Stomach (tissue), 9 donors: Measurements from ENCODE around the gene CNTN5. TPM values are rescaled to one million over a fixed set of nuclear protein-coding genes. Genes with fewer than 3 reads are reported as not detected.

Experiments used
- DNase-seq, 2 donors: peaks; one replicate each; pipeline versions ENCODE4 v3.0.0 to v3.0.0-alpha.2; 2013 to 2019
- H3K27ac ChIP-seq, 5 donors: fragments of 200-600 bp in 4 of 5; sonication (generic) in 4 of 5; one replicate each; pipeline ENCODE4 v1.5.1; 2013 to 2019; ENCODE audit warnings: mild to moderate bottlenecking in 1 of 5, moderate library complexity in 1 of 5
- H3K27me3 ChIP-seq, 3 donors: fragments of 200-600 bp; sonication (generic); one replicate each; pipeline ENCODE4 v1.5.1; 2017 to 2019; ENCODE audit warnings: mixed run types in 1 of 3
- H3K36me3 ChIP-seq, 4 donors: fragments of 200-600 bp; sonication (generic); 1 replicate in 3 of 4; 2 replicates in 1 of 4; pipeline ENCODE4 v1.5.1; 2016 to 2019
- H3K4me1 ChIP-seq, 4 donors: fragments of 200-600 bp; sonication (generic); one replicate each; pipeline ENCODE4 v1.5.1; 2016 to 2019
- H3K4me3 ChIP-seq, 4 donors: fragments of 200-600 bp; sonication (generic) in 3 of 4; one replicate each; pipeline ENCODE4 v1.5.1; 2016 to 2019; ENCODE audit warnings: mild to moderate bottlenecking in 1 of 4
- H3K9me3 ChIP-seq, 4 donors: fragments of 200-600 bp; sonication (generic); one replicate each; pipeline ENCODE4 v1.5.1; 2016 to 2019
- EP300 ChIP-seq: sonication (generic); formaldehyde crosslinking; IDR thresholded peaks from one replicate; pipeline ENCODE4 v1.6.1; 2017; ENCODE audit warnings: antibody characterized with exemption
- POLR2A ChIP-seq, 4 donors: fragments of 450-650 bp; IDR thresholded peaks; one replicate each; pipeline ENCODE4 v1.6.1; 2016; ENCODE audit warnings: antibody characterized with exemption in 4 of 4, control low read depth in 2 of 4, mild to moderate bottlenecking in 1 of 4, moderate library complexity in 1 of 4
- POLR2AphosphoS5 ChIP-seq, 3 donors: sonication (generic); formaldehyde crosslinking; IDR thresholded peaks; one replicate each; pipeline ENCODE4 v1.6.1; 2016; ENCODE audit warnings: antibody characterized with exemption in 3 of 3
- WGBS, 5 donors: extraction: QIAGEN DNeasy Blood & Tissue Kit in 3 of 5; methylation state at CpG; one replicate each; pipeline versions ENCODE4 v1.1.5 to v1.1.7; 2013 to 2018; 5-methylcytosine and 5-hydroxymethylcytosine counted together
- intact Hi-C: fragments of 100-400 bp; cut with DNase I; formaldehyde crosslinking; loops from one replicate; pipeline ENCODE4 v1.15.1; 2023; ENCODE audit warnings: low total_unique reads
- polyA plus RNA-seq, 3 donors: library from polyadenylated mRNA; stranded (reverse); fragments of 200-250 nt; gene quantifications; one replicate each; pipeline ENCODE4 v1.2.3, GENCODE V29; 2013
- total RNA-seq, 5 donors: library from RNA; depleted of rRNA; stranded (reverse); fragments of >200 nt; gene quantifications; one replicate each; pipeline versions ENCODE4 v1.1.0 to v1.2.3, GENCODE V29; 2014 to 2016
- TF ChIP-seq, protein P1 (sequence below), 7 experiments: fragments of 450-650 bp in 4 of 7; fragments of 200-600 bp in 3 of 7; sonication (generic) in 3 of 7; IDR thresholded peaks; one replicate each; pipeline ENCODE4 v1.5.1; 2016 to 2019; ENCODE audit warnings: antibody characterized with exemption in 7 of 7, control low read depth in 2 of 7, mild to moderate bottlenecking in 1 of 7
- donor health status: healthy with polysubstance abuse.
- donor health status: Bipolar disorder and iron deficiency.
- donor health status: healthy.

Gene CNTN5
- total and polyA plus RNA-seq, 8 donors, result 0.05 to 9.9 TPM; not detected in 6

- no peaks in the 10 kb centered on the region for H3K4me1 ChIP-seq
- H3K27ac ChIP-seq, result no peak overlapping the region
- intact Hi-C loops, result no loop called here
- peak in 1 of 2 donors; percentile 20 for DNase-seq
- H3K27me3 ChIP-seq, result no peaks in the 10 kb centered on the region
- 77 to 86% (median 81%) methylated on average over 4 of the region's 4 CpGs for WGBS, 5 donors
- H3K9me3 ChIP-seq, result peaks cover 0 to 5% (median 0%) of the 10 kb centered on the region in 4 donors
- no peak overlapping the region for H3K4me3 ChIP-seq
- TF ChIP-seq EP300 (no peak), POLR2AphosphoS5 (IDR thresholded peaks at IDR 0.05) (no peak), POLR2A (IDR thresholded peaks at IDR 0.05) (no peak)
- TF ChIP-seq, protein P1, sequence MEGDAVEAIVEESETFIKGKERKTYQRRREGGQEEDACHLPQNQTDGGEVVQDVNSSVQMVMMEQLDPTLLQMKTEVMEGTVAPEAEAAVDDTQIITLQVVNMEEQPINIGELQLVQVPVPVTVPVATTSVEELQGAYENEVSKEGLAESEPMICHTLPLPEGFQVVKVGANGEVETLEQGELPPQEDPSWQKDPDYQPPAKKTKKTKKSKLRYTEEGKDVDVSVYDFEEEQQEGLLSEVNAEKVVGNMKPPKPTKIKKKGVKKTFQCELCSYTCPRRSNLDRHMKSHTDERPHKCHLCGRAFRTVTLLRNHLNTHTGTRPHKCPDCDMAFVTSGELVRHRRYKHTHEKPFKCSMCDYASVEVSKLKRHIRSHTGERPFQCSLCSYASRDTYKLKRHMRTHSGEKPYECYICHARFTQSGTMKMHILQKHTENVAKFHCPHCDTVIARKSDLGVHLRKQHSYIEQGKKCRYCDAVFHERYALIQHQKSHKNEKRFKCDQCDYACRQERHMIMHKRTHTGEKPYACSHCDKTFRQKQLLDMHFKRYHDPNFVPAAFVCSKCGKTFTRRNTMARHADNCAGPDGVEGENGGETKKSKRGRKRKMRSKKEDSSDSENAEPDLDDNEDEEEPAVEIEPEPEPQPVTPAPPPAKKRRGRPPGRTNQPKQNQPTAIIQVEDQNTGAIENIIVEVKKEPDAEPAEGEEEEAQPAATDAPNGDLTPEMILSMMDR (IDR thresholded peaks at IDR 0.05), result no peak
- H3K36me3 ChIP-seq, result no peaks in the 10 kb centered on the region
Observed at GRCh38 chr11:100359281-100359680, 1338.5 kb downstream of the CNTN5 start.

DNA sequence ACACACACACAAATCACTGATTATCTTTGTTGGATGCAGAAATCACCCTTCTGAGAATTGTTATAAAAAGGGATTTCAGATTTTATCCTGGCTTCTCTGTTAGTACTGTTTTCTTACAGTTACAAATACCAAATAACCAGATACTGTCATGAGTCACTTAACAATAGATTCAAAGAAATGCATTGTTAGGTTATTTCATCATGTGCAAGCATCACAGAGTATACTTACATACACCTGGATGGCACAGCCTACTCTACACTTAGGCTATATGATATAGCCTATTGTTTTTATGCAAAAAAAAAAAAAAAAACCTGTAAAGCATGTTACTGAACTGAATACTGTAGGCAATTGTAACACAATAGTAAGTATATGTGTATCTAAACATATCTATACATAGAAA, 1347.1 kb downstream of the CNTN5 start:
- H3K4me3 ChIP-seq, result no peak overlapping the region
- no peak overlapping the region for H3K27ac ChIP-seq
- no peaks in the 10 kb centered on the region for H3K36me3 ChIP-seq
- no peaks in the 10 kb centered on the region for H3K4me1 ChIP-seq
- intact Hi-C loops, result no loop called here
- TF ChIP-seq EP300 (no peak), POLR2AphosphoS5 (IDR thresholded peaks at IDR 0.05) (no peak), POLR2A (IDR thresholded peaks at IDR 0.05) (no peak)
- TF ChIP-seq, protein P1 (IDR thresholded peaks at IDR 0.05), result no peak
- H3K27me3 ChIP-seq, result no peaks in the 10 kb centered on the region
- DNase-seq, result no peak
- H3K9me3 ChIP-seq, result peaks cover 0 to 21% (median 12%) of the 10 kb centered on the region in 4 donors

GRCh38 chr11:100383357-100383865, 1362.7 kb downstream of the CNTN5 start:
- H3K9me3 ChIP-seq, result peaks cover 0 to 8% (median 0%) of the 10 kb centered on the region in 4 donors
- no peak overlapping the region for H3K27ac ChIP-seq
- H3K27me3 ChIP-seq, result no peaks in the 10 kb centered on the region
- H3K4me1 ChIP-seq, result no peaks in the 10 kb centered on the region
- no peak for DNase-seq
- TF ChIP-seq POLR2A (IDR thresholded peaks at IDR 0.05) (no peak), EP300 (no peak), POLR2AphosphoS5 (IDR thresholded peaks at IDR 0.05) (no peak)
- TF ChIP-seq, protein P1 (IDR thresholded peaks at IDR 0.05), result no peak
- 68 to 83% (median 77%) methylated on average over 7 of the region's 7 CpGs for WGBS, 5 donors
- H3K36me3 ChIP-seq, result no peaks in the 10 kb centered on the region
- no peak overlapping the region for H3K4me3 ChIP-seq
- intact Hi-C loops, result no loop called here

DNA sequence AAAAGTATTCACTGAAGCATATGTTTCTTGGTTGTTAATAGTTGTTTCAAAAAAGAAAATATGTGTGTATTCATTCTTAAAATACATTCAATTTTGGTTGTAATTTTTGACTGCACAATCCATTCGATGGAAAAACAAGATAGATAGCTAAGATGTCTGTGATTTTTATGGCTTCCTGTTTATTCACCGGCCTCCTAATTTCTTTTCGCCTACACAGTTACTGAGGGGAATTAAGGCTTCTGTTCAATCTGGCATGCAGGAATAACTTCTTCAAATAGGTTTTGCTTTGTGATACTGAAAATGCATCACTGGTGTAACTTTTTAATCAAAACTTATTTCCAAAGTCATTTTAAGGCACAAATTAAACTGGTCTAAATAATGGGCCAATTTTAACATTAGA, 1375.5 kb downstream of the CNTN5 start:
- 46 to 72% (median 62%) methylated on average over 3 of the region's 3 CpGs for WGBS, 5 donors
- no peak for DNase-seq
- intact Hi-C loops, result no loop called here
- TF ChIP-seq POLR2AphosphoS5 (IDR thresholded peaks at IDR 0.05) (no peak), POLR2A (IDR thresholded peaks at IDR 0.05) (no peak)
- H3K27me3 ChIP-seq, result no peaks in the 10 kb centered on the region
- no peak overlapping the region for H3K4me3 ChIP-seq
- no peaks in the 10 kb centered on the region for H3K9me3 ChIP-seq
- H3K36me3 ChIP-seq, result no peaks in the 10 kb centered on the region
- no peak overlapping the region for H3K27ac ChIP-seq
- H3K4me1 ChIP-seq, result no peaks in the 10 kb centered on the region

- no peaks in the 10 kb centered on the region for H3K4me1 ChIP-seq
- intact Hi-C loops, result no loop called here
Observed at GRCh38 chr11:100397401-100397800, 1376.7 kb downstream of the CNTN5 start.

More at GRCh38 chr11:100397401-100397800, 1376.7 kb downstream of the CNTN5 start:
- H3K9me3 ChIP-seq, result no peaks in the 10 kb centered on the region
- H3K27ac ChIP-seq, result no peak overlapping the region
- DNase-seq, result no peak
- H3K36me3 ChIP-seq, result no peaks in the 10 kb centered on the region
- H3K4me3 ChIP-seq, result no peak overlapping the region
- no peaks in the 10 kb centered on the region for H3K27me3 ChIP-seq
- TF ChIP-seq, protein P1 (IDR thresholded peaks at IDR 0.05), result no peak
- TF ChIP-seq POLR2AphosphoS5 (IDR thresholded peaks at IDR 0.05) (no peak), EP300 (no peak), POLR2A (IDR thresholded peaks at IDR 0.05) (no peak)
- WGBS, 5 donors, result 85 to 95% (median 90%) methylated on average over 3 of the region's 3 CpGs
